Stimulated activated CD4-positive, alpha-beta T cell treated with anti-CD3 and anti-CD28 coated beads, TNF-alpha, amount 100 ng/mL, for 24 hours (primary cell): ENCODE measurements around the gene UPF2.
"Not testable (repeated sequence)": the region's sequence is repeated elsewhere in the genome, so short reads cannot be mapped to it uniquely, and the experiment has no call there.

ENCODE experiments used
- DNase-seq, 3 experiments: peaks; one replicate each; pipeline ENCODE4 v3.0.0-alpha.2; 2020; ENCODE audit warnings: low read depth in 3 of 3

Gene UPF2

DNA sequence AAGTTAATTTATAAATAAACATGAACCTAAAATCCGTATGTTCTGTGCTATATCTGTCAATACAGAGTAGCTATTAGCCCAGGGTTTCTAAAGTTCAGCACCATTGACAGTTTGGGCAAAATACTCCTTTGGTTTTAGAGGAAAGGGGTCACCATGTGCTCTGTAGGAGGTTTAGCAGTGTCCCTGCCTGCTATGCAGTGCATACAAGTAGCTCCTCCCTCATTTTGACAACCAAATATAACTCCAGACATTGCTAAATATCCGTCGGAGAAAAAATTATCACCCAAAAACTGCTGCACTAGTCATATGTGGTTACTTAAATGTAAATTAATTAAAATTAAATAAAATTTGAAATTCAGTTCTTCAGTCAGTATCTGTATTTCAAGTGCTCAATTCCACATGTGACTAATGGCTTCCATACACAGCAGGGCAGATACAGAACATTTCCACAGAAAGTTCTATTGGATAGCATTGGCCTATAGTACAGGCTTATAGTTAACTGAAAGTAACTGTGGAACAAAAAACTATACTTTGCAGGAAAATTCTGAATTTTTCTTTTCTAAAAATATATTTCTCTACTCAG is 6.4 kb downstream of the UPF2 start:
- DNase-seq: no peak

DNA sequence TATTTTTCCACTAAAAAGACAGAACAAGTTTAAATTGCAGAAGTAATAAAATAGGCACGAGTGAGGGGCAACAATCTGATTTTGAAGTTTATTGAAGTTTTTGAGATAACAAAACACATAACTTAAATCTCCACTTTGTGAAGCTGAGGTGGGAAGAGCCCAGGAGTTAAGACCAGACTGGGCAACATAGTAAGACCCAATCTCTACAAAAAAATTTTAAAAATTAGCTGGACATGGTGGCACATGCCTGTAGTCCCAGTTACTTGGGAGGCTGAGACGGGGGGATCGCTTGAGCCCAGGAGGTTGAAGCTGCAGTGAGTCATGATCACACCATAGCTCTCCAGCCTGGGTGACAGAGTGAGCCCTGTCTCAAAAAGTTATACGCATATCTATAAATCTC is 11.2 kb downstream of the UPF2 start:
- no peak for DNase-seq

DNA sequence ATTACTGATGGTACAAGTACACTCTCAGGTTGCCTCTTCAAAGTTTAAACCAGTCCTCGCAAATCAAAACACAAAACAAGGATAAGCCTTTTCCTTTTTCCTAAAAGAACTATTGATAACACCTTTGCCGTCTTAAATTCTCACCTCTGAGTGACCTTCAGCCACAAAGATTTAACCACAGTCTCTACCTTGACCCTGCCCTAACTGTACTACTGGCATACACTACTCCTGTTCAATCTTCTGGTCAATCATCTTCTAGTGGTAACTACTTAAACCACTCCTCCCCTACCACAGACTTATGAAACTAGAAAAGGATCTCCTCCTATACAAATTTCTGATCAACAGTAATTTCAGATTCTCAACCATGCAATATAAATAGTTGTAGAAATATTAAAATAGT is 15.1 kb downstream of the UPF2 start:
- DNase-seq: no peak

DNA sequence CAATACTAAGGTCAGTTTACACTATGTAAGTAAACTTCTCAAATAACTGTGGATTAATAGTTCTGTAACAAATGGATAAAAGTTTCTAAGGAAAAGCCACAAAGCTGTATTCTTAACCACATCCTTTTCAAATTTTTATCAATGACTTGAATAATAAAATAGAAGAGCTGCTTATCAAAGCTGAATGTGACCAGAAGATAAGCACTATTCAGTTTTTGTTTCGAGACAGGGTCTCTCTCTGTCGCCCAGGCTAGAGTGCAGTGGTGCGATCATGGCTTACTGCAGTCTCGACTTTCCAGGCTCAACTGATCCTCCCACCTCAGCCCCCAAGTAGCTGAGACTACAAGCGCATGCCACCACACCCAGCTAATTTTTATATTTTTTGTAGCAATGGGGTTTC is 17.0 kb downstream of the UPF2 start:
- DNase-seq: no peak

DNA sequence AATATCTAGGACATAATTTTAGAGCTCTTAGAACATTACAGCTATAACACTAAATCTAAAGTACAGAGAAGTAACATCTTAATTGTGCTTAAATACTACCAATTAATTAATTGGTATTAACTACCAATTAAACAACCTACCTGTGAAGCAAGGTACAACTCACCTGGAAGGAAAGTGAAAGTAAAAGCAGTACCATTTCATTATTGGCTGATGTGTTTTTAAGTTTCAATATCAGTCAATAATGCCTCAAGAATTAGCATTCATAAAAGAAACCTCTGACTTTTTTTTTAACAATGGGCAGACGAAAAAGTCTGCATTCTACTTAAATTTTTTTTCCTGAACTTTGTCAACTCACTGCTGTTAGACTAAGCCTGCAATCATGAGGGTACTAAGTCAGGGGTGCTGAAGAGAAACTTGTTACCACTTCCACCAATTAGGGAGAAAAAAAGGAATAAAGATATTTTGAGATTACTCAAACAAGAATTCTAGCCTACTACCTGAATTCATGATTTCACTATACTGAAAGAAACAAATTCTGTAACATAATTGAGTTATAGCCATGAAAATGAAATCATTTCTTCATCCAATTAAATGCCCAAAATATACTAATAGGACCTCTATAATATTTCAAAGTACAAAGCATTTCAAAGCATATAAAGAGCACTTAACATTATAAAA is 19.9 kb downstream of the UPF2 start:
- DNase-seq: no peak

DNA sequence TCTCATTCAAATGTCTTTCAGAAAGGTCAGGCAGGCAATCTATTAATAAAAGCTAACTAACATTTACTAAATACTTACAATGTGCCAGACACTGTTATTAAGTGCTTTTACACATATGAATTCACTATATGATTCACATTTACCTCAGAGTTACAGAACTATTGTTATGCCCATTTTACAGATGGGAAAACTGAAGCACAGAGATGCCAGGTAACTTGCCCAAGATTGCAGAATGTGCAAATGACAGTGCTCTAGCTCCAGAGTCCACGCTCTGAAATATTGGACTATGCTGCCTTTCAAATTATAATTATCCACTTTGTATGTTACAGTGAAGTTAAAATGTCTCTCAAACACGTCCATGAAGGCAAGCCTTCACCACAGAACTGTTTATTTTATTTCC is 22.0 kb downstream of the UPF2 start:
- no peak for DNase-seq

DNA sequence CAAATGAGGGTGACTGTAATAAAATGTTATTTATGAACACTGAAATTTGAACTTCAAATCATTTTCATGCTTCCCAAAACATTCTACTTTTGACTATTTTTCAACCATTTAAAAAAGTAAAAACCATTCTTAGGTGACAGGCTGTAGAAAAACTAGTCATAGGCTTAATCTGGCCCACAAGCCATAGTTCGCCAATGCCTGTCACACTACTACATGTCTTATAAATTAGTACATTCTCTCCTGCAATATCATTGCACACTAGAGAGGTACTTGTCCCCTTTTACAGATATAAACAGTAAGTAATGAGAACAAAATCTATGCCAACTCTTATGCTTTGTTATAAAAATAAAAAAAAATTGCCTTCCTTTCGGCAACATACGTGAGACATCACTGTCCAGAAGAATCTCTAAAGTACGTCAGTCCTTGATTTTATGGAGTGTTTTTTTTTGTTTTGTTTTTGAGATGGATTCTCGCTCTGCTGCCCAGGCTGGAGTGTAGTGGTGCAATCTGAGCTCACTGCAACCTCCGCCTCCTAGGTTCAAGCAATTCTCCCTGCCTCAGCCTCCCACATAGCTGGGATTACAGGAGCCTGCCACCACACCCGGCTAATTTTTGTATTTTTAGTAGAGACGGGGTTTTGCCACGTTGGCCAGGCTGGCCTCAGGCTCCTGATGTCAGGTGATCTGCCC is 23.2 kb downstream of the UPF2 start:
- DNase-seq: no peak

DNA sequence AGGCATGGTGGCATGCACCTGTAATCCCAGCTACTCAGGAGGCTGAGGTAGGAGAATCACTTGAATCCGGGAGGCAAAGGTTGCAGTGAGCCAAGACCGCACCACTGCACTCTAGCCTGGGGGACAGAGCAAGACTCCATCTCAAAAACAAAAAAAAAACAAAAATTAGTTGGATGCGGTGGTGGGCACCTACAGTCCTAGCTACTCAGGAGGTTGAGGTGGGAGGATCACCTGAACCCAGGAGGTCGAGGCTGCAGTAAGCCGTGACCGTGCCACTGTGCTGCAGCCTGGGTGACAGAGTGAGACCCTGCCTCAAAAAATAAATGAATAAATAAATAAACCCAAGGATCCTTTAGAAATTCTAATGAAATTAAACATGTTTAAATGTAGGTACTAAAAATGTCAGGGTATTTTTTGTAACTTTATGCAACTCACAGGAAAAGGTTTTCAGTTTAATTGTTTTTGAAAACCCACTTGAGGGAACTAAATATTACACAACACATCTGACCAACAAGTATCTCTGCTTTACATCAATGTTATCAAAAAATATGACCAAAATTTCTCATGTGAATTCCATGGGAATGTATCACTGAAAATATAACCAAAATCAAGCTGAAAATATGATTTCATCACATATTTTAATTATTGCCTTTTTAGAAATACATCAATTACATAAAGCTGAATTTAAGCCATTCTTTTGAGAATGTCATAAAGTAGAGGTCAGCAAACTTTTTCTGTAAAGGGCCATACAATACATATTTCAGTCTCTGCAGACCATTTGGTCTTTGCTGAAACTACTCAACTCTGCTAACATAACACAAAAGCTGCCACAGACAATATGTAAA is 23.9 kb downstream of the UPF2 start:
- no peak for DNase-seq

DNA sequence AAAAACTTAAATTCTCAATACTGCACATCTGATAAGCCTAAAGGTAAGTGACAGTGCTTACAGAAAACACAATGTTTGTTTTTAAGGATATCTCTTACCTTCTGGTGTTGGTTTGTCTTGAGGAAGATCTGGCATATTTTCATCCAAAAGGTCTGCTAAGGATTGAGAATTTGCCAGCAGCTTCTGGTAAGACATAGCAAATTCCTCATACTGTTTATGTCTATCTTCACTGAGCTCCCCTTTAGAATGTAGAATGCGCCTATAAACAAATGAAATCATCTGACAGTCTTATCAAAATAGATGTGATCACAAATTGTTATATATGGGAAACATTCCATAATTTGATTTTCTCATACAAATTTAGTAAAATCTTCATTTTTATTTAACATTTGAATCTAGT is 28.7 kb downstream of the UPF2 start:
- no peak for DNase-seq

DNA sequence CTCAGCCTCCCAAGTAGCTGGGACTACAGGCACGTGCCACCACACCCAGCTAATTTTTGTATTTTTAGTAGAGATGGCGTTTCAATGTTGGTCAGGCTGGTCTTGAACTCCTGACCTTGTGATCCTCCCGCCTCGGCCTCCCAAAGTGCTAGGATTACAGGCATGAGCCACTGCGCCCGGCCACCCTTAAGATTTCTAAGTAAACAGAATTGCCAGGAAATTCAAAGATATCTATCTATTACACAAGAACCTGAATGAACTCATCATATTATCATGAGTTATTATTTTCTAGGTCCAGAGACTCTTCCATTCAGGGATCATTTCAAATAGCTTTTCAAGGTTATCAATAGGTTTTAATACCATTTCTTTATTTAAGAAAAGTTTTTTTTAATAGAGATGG is 29.2 kb downstream of the UPF2 start:
- not testable (repeated sequence) for DNase-seq

DNA sequence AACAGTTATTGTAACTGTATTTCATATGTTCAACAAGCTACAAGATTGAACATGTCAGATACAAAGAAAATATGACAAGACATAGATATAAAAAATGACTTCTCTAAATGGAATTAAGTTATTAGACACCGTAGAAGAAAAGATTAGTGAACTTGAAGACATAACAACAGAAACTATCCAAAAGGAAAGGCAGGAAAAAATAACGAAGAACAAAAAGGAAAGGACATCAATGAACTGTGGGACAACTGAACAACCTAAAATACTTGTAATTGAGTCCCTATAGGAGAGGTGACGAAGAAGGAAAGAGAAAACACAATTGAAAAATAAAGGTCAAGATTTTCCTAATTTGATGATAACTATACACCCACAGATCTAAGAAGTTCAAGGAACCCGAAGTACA is 32.3 kb downstream of the UPF2 start:
- no peak for DNase-seq

DNA sequence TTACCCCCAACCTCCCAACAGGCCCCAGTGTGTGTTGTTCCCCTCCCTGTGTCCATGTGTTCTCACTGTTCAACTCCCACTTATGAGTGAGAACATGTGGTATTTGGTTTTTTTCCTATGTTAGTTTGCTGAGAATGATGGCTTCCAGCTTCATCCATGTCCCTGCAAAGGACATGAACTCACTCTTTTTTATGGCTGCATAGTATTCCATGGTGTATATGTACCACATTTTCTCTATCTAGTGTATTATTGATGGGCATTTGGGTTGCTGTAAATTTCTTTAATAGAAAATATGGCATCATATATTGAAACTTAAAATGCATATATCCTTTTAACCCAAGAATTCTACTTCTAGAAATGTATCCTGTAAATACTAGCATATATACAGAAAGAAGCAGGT is 33.8 kb downstream of the UPF2 start:
- not testable (repeated sequence) for DNase-seq

DNA sequence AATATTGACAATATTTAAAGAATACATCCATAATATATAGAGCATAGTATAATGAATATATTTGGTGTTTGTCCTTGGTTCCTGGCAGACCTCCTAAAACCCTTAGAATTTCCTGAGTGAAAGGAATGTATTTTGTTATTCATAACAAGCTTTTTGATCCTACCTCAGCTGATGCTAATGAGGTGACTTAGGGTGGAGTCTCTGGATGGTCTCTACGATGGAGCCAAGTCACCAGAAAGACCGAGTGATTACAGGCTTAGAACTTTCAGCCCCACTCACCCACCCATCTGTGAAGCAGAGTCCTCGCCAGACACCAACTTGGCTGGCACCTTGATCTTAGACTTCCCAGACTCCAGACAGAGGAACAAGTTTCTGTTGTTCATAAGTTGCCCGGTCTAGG is 35.9 kb downstream of the UPF2 start:
- no peak for DNase-seq

DNA sequence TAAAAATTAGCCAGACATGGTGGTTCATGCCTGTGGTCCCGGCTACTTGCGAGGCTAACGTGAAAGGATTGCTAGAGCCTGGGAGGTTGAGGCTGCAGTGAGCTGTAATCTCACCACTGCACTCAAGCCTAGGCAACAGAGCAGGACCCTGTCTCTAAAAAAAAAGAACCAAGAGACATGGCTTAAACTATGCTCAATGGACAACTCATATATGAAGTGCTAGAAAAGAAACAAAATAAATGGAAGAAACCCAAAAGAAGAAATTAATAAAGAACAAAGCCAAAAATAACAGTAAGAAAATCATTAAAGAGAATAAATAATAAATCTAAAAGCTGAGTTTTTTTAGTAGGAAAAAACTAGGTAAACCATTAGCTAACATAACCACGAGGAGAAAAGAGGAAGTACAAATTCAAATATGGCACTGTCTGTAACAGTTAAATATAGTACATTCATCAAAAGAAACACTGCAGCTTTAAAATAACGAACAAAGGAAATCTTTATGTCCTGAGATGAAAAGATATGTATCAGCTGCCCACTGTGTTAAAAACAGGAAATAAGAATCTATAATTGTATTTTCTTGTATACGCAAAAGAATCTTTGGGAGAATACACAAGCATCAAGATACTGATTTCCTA is 48.7 kb downstream of the UPF2 start:
- no peak for DNase-seq

DNA sequence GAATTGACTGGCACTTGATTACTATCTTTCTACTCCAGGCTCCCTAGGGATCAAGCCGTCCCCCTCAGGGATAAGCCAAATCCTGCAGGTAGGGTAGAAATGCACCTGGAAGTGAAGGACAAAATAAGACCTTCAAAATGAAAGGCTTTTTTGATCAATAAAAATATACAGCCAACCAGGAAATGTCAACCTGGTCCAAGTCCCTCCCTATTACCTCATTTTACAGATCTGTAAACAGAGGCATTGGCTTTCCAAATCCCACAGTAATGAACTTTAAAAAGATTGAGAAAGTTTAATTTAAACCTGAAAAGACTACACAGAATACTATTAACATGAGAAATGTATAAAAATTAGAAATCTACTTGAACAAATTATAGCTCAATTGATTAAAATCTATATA is 53.7 kb downstream of the UPF2 start:
- no peak for DNase-seq

DNA sequence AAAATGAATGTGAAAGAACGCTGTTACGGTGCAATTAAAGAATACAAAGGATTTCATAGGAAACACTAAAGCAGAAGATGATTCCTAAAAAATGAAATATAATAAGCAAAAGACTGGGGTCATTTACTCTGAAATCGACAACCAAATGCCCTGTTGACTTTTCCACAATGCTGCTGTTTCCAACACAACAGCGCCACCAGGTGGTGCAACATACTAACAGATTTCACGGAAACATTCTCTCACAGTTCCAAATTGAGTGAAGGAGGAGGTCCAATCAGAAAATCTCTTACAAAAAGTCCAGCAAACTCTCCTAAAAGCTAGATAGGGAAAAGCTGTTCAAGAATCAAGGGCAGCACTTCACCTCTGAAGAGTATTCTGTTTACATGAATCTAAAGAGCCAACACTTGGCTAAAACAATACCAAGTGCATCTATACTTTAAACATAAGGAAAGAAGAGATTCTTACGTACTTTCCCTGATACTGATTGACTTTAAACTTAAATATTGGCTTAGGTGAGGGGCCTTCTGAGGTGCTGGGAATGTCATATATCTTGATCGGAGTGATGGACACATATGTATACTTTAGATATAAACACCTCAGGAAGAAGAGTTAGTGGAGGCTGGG is 55.9 kb downstream of the UPF2 start:
- DNase-seq: peak; percentile 49 to 66 (median 55)

DNA sequence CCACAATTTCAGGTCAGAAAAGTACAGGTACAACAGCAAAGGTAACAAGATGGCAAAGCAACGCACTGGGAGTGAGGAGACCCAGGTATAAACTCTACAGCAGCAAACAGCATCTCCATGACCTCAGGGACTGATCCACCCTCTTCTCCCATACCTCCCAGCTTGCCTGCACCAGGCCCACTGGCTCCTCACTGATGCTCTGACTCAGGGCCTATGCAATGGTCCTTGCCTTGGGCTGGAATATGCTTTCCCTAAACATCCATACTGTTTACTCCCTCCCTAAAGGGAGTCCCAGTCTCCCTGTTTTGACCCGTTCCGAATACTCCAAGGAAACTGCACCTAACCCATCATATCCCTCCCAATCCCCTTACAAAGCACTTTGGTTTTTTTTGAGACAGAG is 60.4 kb downstream of the UPF2 start:
- DNase-seq: no peak

DNA sequence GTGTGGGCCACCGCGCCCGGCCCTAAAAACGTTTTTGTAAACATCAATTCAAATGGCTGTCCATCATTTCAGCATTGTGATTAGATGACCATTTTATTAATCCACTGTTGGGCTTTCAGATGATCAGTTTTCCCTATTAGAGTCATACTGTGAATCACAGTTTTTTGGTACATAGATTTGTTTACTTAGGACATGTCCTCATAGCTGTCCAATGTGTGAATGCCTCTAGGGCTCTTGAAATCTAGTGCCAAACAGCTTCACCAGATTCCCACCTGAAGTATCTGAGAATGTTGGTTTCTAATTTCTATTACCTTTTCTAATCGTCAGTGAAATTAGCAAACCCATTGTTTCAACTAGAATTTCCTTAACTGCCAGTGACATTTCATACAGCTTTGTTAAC is 66.8 kb downstream of the UPF2 start:
- no peak for DNase-seq

DNA sequence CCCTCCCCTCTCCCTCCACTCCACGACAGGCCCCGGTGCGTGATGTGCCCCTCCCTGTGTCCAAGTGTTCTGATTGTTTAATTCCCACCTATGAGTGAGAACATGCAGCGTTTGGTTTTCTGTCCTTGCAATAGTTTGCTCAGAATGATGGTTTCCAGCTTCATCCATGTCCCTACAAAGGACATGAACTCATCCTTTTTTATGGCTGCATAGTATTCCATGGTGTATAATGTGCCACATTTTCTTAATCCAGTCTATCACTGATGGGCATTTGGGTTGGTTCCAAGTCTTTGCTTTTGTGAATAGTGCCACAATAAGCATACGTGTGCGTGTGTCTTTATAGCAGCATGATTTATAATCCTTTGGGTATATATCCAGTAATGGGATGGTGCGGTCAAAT is 70.1 kb downstream of the UPF2 start:
- not testable (repeated sequence) for DNase-seq

DNA sequence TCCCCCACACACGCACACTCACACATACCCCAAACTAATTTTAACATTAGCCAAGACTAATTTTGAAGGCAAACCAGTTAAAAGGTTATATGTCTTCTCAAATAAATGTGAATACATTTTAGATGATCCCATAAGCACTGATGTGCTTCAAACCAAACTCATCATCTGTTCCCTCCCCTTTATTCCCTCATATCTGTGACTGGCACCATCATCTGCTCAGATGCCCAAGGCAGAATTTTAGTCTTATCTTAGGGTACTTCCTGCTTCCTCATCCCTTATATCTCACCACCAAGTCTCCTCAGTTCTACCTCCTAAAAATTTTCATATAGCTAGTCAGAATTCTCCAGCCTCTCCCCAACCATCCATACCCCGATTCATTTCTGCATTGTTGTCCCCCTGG is 80.4 kb downstream of the UPF2 start:
- no peak for DNase-seq

DNA sequence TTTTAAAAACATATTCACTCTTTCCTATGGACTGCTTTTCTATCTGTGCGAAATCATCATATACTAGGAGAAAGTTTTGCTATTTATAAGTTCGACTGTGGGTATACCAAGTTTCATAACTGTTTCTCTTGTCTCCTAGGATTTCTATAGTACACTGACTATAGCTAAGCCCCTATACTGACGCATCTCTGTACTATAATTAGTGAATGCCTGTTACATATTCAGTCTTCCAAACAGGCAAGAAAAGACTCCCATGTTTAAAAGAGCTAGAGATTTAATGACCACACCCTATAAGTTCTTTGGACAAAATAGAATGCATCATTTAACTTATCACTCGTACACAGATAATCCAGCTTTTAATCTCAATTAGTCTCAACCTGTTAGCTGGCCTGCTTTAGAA is 80.8 kb downstream of the UPF2 start:
- no peak for DNase-seq

DNA sequence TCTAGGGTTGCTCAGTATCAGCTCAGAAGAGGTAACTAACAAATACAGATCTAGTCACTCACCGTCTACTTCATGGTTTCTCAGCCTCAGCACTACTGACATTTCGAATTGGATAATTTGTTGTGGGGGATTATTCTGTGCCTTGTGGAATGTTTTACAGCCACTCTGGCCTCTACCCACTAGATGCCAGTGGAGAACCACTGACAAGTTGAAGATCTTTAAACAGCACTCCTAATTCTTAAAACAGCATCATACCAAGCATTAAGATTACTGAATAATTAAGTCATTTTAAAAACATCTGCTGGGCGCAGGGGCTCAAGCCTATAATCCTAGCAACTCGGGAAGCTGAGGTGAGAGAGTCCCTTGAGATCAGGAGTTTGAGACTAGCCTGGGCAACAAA is 82.6 kb downstream of the UPF2 start:
- no peak for DNase-seq
